HepG2 (cell line): ENCODE data around the gene TRMT112. TPM values are rescaled to one million over a fixed set of nuclear protein-coding genes. Genes with fewer than 3 reads are reported as not detected.

Experiments used
- HNRNPL ChIP-seq: fragments of 200-400 bp; formaldehyde crosslinking; IDR thresholded peaks from 2 replicates; pipeline ENCODE4 v1.6.1; 2017; ENCODE audit warnings: mild to moderate bottlenecking, low read depth, low read length
- IRF9 ChIP-seq: sonication (generic); formaldehyde crosslinking; IDR thresholded peaks from 2 replicates; pipeline ENCODE4 v1.8.0; 2022; ENCODE audit warnings: missing genetic modification reagents, mild to moderate bottlenecking, borderline replicate concordance
- MAZ ChIP-seq, 2 experiments: sonication (generic) in 1 of 2; formaldehyde crosslinking in 1 of 2; IDR thresholded peaks; 2 replicates each; pipeline versions ENCODE4 v1.5.0 to v1.6.1; 2012 to 2020; ENCODE audit warnings: low read depth in 2 of 2, mild to moderate bottlenecking in 2 of 2, borderline replicate concordance in 1 of 2, improper control_type of control experiment in 1 of 2, low read length in 1 of 2, missing genetic modification reagents in 1 of 2, moderate library complexity in 1 of 2
- NCOA2 ChIP-seq: sonication (generic); formaldehyde crosslinking; IDR thresholded peaks from 2 replicates; pipeline ENCODE4 v1.8.0; 2022; ENCODE audit warnings: inconsistent platforms
- NFKB2 ChIP-seq: sonication (generic); formaldehyde crosslinking; IDR thresholded peaks from 2 replicates; pipeline ENCODE4 v1.4.0; 2020; ENCODE audit warnings: missing genetic modification reagents, borderline replicate concordance
- TEAD3 ChIP-seq: optimal IDR thresholded peaks from 2 replicates; pipeline ENCODE3; 2016; ENCODE audit warnings: borderline replicate concordance
- THRA ChIP-seq: sonication (generic); formaldehyde crosslinking; IDR thresholded peaks from 2 replicates; pipeline ENCODE4 v1.4.0; 2020; ENCODE audit warnings: missing genetic modification reagents, borderline replicate concordance
- ZBTB20 ChIP-seq: sonication (generic); formaldehyde crosslinking; IDR thresholded peaks from 2 replicates; pipeline ENCODE4 v1.8.1; 2023; ENCODE audit warnings: missing genetic modification reagents, low read depth, mild to moderate bottlenecking, borderline replicate concordance
- ZBTB43 ChIP-seq: sonication (generic); formaldehyde crosslinking; conservative IDR thresholded peaks from 2 replicates; pipeline ENCODE4 v1.4.0; 2020; ENCODE audit warnings: missing genetic modification reagents
- ZNF142 ChIP-seq: sonication (generic); formaldehyde crosslinking; IDR thresholded peaks from 2 replicates; pipeline ENCODE4 v1.4.0; 2020; ENCODE audit warnings: missing genetic modification reagents
- ZNF282 ChIP-seq: fragments of 450-650 bp; IDR thresholded peaks from 2 replicates; pipeline ENCODE4 v1.6.1; 2018; ENCODE audit not compliant: partially characterized antibody
- ZNF354B ChIP-seq: sonication (generic); formaldehyde crosslinking; IDR thresholded peaks from 2 replicates; pipeline ENCODE4 v1.8.0; 2022; ENCODE audit warnings: mild to moderate bottlenecking, missing genetic modification reagents
- ZNF703 ChIP-seq: sonication (generic); formaldehyde crosslinking; IDR thresholded peaks from 2 replicates; pipeline ENCODE4 v1.5.1; 2020; ENCODE audit warnings: missing genetic modification reagents, mild to moderate bottlenecking, moderate library complexity, borderline replicate concordance
- ZNF713 ChIP-seq: sonication (generic); formaldehyde crosslinking; IDR thresholded peaks from 2 replicates; pipeline ENCODE4 v1.4.0; 2020; ENCODE audit warnings: mild to moderate bottlenecking, missing genetic modification reagents
- ZNF747 ChIP-seq: sonication (generic); formaldehyde crosslinking; IDR thresholded peaks from 2 replicates; pipeline ENCODE4 v1.8.1; 2023; ENCODE audit warnings: missing genetic modification reagents, mild to moderate bottlenecking, borderline replicate concordance
- ZNF777 ChIP-seq: sonication (generic); formaldehyde crosslinking; IDR thresholded peaks from 2 replicates; pipeline ENCODE4 v1.4.0; 2020; ENCODE audit warnings: missing genetic modification reagents
- polyA plus RNA-seq, 8 experiments: library from polyadenylated mRNA; depleted of rRNA in 3 of 8; stranded (reverse) in 7 of 8; unstranded in 1 of 8; fragments of >200 nt; fragmentation: Illumina TruSeq in 4 of 8; extraction: Trizol in 4 of 8; gene quantifications; 2 replicates each; pipeline versions ENCODE4 v1.2.1 to v1.2.3, GENCODE V29; 2011 to 2016; ENCODE audit warnings: low read depth in 4 of 8, missing spikeins in 1 of 8, mixed read lengths in 1 of 8; ENCODE audit not compliant: insufficient read depth in 1 of 8
- total RNA-seq, 5 experiments: library from RNA; depleted of rRNA; stranded (reverse); fragments of >200 nt; fragmentation: Illumina TruSeq; extraction: Trizol; gene quantifications; 2 replicates each; pipeline ENCODE4 v1.2.3, GENCODE V29; 2016; ENCODE audit warnings: low read depth in 1 of 5

TRMT112 gene
- total and polyA plus RNA-seq, 2 of the 13 experiments (the other 11 are each of a cell fraction or from before 2014, with no cell fraction given), result 186 to 409 TPM

GRCh38 chr11:64331569-64332371 lies 14.4 kb upstream of the TRMT112 start (continued):
- TF ChIP-seq IRF9 (CRISPR knock-in tag) (0 out of 2 replicates have a peak, but pooled peaks have one; percentile 21), ZNF282 (peak; percentile 67), HNRNPL (peak; percentile 85; the same call in 1 of the 2 replicates), TEAD3 (CRISPR knock-in tag) (peak; percentile 26), ZNF142 (CRISPR knock-in tag) (no peak), ZNF354B (CRISPR knock-in tag) (0 out of 2 replicates have a peak, but pooled peaks have one; percentile 22), THRA (CRISPR knock-in tag) (0 out of 2 replicates have a peak, but pooled peaks have one; percentile 33), NCOA2 (CRISPR knock-in tag) (0 out of 2 replicates have a peak, but pooled peaks have one; percentile 16), ZNF747 (CRISPR knock-in tag) (no peak), ZNF703 (no peak), ZBTB20 (no peak), MAZ (IDR thresholded peaks at IDR 0.05; ENCODE audit: borderline replicate concordance, low read depth, low read length) (no peak), MAZ (CRISPR knock-in tag; IDR thresholded peaks at IDR 0.05; ENCODE audit: low read depth) (0 out of 2 replicates have a peak, but pooled peaks have one; percentile 39), ZNF777 (CRISPR knock-in tag) (no peak), ZNF713 (0 out of 2 replicates have a peak, but pooled peaks have one; percentile 47), NFKB2 (no peak), ZBTB43 (CRISPR knock-in tag) (no peak)
